ENCODE measurements around the gene ATP1B1. TPM values are rescaled to one million over a fixed set of nuclear protein-coding genes. Genes with fewer than 3 reads are reported as not detected.

The ATP1B1 gene
- total RNA-seq, 4 donors from 2014 or later, result 94.8 to 137 (median 103) TPM

GRCh38 chr1:169092399-169092798 lies 14.1 kb upstream of the ATP1B1 start:
- no peaks in the 10 kb centered on the region for H3K36me3 ChIP-seq
- no peaks in the 10 kb centered on the region for H3K27me3 ChIP-seq
- no peak for ATAC-seq
- no peak overlapping the region for H3K4me3 ChIP-seq
- H3K27ac ChIP-seq, result no peak overlapping the region
- WGBS, 2 donors (ENCODE audit: low coverage in 1 of 2), result 80 to 100% methylated on average over 2 of the region's 2 CpGs
- H3K9me3 ChIP-seq, result no peaks in the 10 kb centered on the region
- TF ChIP-seq CTCF (IDR thresholded peaks at IDR 0.05), result no peak
- TF ChIP-seq EP300 (IDR thresholded peaks at IDR 0.05), result no peak
- TF ChIP-seq POLR2AphosphoS5 (IDR thresholded peaks at IDR 0.05), result no peak
- TF ChIP-seq POLR2A (IDR thresholded peaks at IDR 0.05), result no peak
- H3K4me1 ChIP-seq, result peaks cover 2 to 16% (median 3%) of the 10 kb centered on the region in 3 donors

- Histone ChIP-seq H3K27me3 (no peaks in the 10 kb centered on the region), H3K9me3 (no peaks in the 10 kb centered on the region), H3K4me3 (no peak overlapping the region), H3K36me3 (no peaks in the 10 kb centered on the region), H3K4me1 (no peaks in the 10 kb centered on the region), H3K27ac (no peak overlapping the region)
- ATAC-seq, result no peak
- TF ChIP-seq CTCF (IDR thresholded peaks at IDR 0.05) (no peak), POLR2AphosphoS5 (IDR thresholded peaks at IDR 0.05) (no peak), POLR2A (IDR thresholded peaks at IDR 0.05) (no peak), EP300 (IDR thresholded peaks at IDR 0.05) (no peak)
- 78% methylated on average over 3 to 4 of the region's 4 CpGs for WGBS, 2 donors (ENCODE audit: low coverage in 1 of 2)
Measured at GRCh38 chr1:169094897-169095569, 11.5 kb upstream of the ATP1B1 start.

GRCh38 chr1:169098380-169098779 lies 8.1 kb upstream of the ATP1B1 start:
- Histone ChIP-seq H3K9me3 (no peaks in the 10 kb centered on the region), H3K27ac (no peak overlapping the region), H3K36me3 (no peaks in the 10 kb centered on the region), H3K4me1 (peaks cover 0 to 14% (median 9%) of the 10 kb centered on the region in 3 donors), H3K27me3 (no peaks in the 10 kb centered on the region), H3K4me3 (no peak overlapping the region)
- ATAC-seq, result no peak
- TF ChIP-seq CTCF (IDR thresholded peaks at IDR 0.05) (no peak), EP300 (IDR thresholded peaks at IDR 0.05) (no peak), POLR2A (IDR thresholded peaks at IDR 0.05) (no peak), POLR2AphosphoS5 (IDR thresholded peaks at IDR 0.05) (no peak)
- 89 to 100% methylated on average over 1 of the region's 1 CpG for WGBS, 2 donors (ENCODE audit: low coverage in 1 of 2)

- no peak for TF ChIP-seq EP300 (IDR thresholded peaks at IDR 0.05)
- Histone ChIP-seq H3K27me3 (no peaks in the 10 kb centered on the region), H3K9me3 (no peaks in the 10 kb centered on the region), H3K36me3 (no peaks in the 10 kb centered on the region), H3K27ac (no peak overlapping the region), H3K4me3 (no peak overlapping the region), H3K4me1 (peaks cover 0 to 18% (median 9%) of the 10 kb centered on the region in 3 donors)
- no peak for ATAC-seq
- WGBS, 2 donors (ENCODE audit: low coverage in 1 of 2), result 75 to 80% methylated on average over 2 of the region's 2 CpGs
Measured at GRCh38 chr1:169099561-169099960, 6.9 kb upstream of the ATP1B1 start.

GRCh38 chr1:169100208-169100607 lies 6.3 kb upstream of the ATP1B1 start:
- H3K4me1 ChIP-seq, result peaks cover 0 to 23% (median 9%) of the 10 kb centered on the region in 3 donors
- no peak overlapping the region for H3K4me3 ChIP-seq
- no peaks in the 10 kb centered on the region for H3K9me3 ChIP-seq
- no peak for ATAC-seq
- 30% methylated on average over 1 of the region's 1 CpG; no CpG with 5 or more reads in 1 of the 2 donors for WGBS, 2 donors (ENCODE audit: low coverage in 1 of 2)
- H3K36me3 ChIP-seq, result no peaks in the 10 kb centered on the region
- H3K27me3 ChIP-seq, result no peaks in the 10 kb centered on the region
- TF ChIP-seq CTCF (IDR thresholded peaks at IDR 0.05), result no peak
- TF ChIP-seq POLR2AphosphoS5 (IDR thresholded peaks at IDR 0.05), result no peak
- no peak for TF ChIP-seq EP300 (IDR thresholded peaks at IDR 0.05)
- no peak for TF ChIP-seq POLR2A (IDR thresholded peaks at IDR 0.05)
- no peak overlapping the region for H3K27ac ChIP-seq

Data from gastroesophageal sphincter (tissue), 4 donors.